ENCODE data around the gene FBXO17. TPM values are rescaled to one million over a fixed set of nuclear protein-coding genes. Genes with fewer than 3 reads are reported as not detected.

FBXO17 gene
- total and polyA plus RNA-seq, 2 of the 13 experiments (the other 11 are each of a cell fraction or from before 2014, with no cell fraction given): 22.1 to 58.7 TPM

DNA sequence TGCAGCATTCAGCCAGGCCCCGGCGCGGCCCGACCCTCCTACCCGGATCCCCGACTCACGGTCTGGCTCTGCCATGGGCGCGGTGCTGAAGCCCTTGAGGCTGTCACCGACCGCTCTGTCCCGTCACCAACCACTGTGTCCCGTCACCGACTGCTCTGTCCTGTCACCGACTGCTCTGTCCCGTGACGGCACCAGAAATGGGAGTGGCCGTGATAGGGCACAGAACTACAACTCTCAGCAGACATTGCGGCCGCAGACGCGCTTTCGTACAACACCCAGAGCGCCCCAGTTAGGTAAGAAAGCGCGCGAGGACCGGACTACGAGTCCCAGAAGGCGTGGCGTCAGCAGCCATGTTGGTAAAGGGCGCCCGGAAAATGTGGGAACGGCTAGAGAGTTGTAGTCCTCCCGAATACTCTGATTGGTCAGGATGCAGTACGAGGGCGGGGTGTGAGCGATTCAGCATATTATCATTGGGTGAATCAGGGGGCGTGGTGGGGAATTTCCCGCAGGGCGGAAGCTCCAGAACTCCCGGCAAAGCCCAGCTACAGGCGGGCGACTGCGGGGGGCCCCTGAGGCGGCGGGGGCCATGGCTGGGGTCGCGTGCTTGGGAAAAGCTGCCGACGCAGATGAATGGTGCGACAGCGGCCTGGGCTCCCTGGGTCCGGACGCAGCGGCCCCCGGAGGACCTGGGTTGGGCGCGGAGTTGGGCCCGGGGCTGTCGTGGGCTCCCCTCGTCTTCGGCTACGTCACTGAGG is 75.9 kb downstream of the FBXO17 start, which contains the start of the genes NFKBIB and SIRT2 (continued):
- TF ChIP-seq, protein P1, sequence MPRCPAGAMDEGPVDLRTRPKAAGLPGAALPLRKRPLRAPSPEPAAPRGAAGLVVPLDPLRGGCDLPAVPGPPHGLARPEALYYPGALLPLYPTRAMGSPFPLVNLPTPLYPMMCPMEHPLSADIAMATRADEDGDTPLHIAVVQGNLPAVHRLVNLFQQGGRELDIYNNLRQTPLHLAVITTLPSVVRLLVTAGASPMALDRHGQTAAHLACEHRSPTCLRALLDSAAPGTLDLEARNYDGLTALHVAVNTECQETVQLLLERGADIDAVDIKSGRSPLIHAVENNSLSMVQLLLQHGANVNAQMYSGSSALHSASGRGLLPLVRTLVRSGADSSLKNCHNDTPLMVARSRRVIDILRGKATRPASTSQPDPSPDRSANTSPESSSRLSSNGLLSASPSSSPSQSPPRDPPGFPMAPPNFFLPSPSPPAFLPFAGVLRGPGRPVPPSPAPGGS (CRISPR knock-in tag; IDR thresholded peaks at IDR 0.05): no peak
- TF ChIP-seq SUZ12 (IDR thresholded peaks at IDR 0.05; ENCODE audit: low read depth, low read length) (peak; percentile 71), SNRNP70 (IDR thresholded peaks at IDR 0.05; ENCODE audit: low read depth, low read length) (no peak), TGIF2 (CRISPR knock-in tag; IDR thresholded peaks at IDR 0.05) (no peak; the same call in 1 of the 2 replicates), ZNF788 (CRISPR knock-in tag; IDR thresholded peaks at IDR 0.05; ENCODE audit: borderline replicate concordance) (peak; percentile 77; the same call in 1 of the 2 replicates), ZNF251 (CRISPR knock-in tag; IDR thresholded peaks at IDR 0.05) (no peak), JARID2 (CRISPR knock-in tag; IDR thresholded peaks at IDR 0.05; ENCODE audit: insufficient replicate concordance) (no peak), HNRNPK (IDR thresholded peaks at IDR 0.05; ENCODE audit: low read depth, low read length, poor library complexity, severe bottlenecking) (no peak), HMG20A (CRISPR knock-in tag; IDR thresholded peaks at IDR 0.05; ENCODE audit: borderline replicate concordance) (no peak), CEBPG (CRISPR knock-in tag; IDR thresholded peaks at IDR 0.05) (peak; percentile 81), ZNF326 (CRISPR knock-in tag; IDR thresholded peaks at IDR 0.05; ENCODE audit: borderline replicate concordance) (no peak), MLLT10 (CRISPR knock-in tag; IDR thresholded peaks at IDR 0.05) (no peak), MIER2 (CRISPR knock-in tag; IDR thresholded peaks at IDR 0.05) (peak; percentile 32; the same call in 1 of the 2 replicates), ZBTB8A (CRISPR knock-in tag; IDR thresholded peaks at IDR 0.05; ENCODE audit: borderline replicate concordance, low read depth) (peak; percentile 82; the same call in 1 of the 2 replicates), ZNF253 (CRISPR knock-in tag; IDR thresholded peaks at IDR 0.05; ENCODE audit: borderline replicate concordance) (no peak), ZNF34 (CRISPR knock-in tag; IDR thresholded peaks at IDR 0.05; ENCODE audit: borderline replicate concordance) (0 out of 2 replicates have a peak, but pooled peaks have one; percentile 10), ZSCAN25 (CRISPR knock-in tag; IDR thresholded peaks at IDR 0.05) (no peak)
- TF ChIP-seq, protein P2, sequence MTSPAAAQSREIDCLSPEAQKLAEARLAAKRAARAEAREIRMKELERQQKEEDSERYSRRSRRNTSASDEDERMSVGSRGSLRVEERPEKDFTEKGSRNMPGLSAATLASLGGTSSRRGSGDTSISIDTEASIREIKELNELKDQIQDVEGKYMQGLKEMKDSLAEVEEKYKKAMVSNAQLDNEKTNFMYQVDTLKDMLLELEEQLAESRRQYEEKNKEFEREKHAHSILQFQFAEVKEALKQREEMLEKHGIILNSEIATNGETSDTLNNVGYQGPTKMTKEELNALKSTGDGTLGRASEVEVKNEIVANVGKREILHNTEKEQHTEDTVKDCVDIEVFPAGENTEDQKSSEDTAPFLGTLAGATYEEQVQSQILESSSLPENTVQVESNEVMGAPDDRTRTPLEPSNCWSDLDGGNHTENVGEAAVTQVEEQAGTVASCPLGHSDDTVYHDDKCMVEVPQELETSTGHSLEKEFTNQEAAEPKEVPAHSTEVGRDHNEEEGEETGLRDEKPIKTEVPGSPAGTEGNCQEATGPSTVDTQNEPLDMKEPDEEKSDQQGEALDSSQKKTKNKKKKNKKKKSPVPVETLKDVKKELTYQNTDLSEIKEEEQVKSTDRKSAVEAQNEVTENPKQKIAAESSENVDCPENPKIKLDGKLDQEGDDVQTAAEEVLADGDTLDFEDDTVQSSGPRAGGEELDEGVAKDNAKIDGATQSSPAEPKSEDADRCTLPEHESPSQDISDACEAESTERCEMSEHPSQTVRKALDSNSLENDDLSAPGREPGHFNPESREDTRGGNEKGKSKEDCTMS (CRISPR knock-in tag; conservative IDR thresholded peaks at IDR 0.05): no peak
- TF ChIP-seq, protein P3, sequence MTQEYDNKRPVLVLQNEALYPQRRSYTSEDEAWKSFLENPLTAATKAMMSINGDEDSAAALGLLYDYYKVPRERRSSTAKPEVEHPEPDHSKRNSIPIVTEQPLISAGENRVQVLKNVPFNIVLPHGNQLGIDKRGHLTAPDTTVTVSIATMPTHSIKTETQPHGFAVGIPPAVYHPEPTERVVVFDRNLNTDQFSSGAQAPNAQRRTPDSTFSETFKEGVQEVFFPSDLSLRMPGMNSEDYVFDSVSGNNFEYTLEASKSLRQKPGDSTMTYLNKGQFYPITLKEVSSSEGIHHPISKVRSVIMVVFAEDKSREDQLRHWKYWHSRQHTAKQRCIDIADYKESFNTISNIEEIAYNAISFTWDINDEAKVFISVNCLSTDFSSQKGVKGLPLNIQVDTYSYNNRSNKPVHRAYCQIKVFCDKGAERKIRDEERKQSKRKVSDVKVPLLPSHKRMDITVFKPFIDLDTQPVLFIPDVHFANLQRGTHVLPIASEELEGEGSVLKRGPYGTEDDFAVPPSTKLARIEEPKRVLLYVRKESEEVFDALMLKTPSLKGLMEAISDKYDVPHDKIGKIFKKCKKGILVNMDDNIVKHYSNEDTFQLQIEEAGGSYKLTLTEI (CRISPR knock-in tag; conservative IDR thresholded peaks at IDR 0.05): no peak
- TF ChIP-seq, protein P4, sequence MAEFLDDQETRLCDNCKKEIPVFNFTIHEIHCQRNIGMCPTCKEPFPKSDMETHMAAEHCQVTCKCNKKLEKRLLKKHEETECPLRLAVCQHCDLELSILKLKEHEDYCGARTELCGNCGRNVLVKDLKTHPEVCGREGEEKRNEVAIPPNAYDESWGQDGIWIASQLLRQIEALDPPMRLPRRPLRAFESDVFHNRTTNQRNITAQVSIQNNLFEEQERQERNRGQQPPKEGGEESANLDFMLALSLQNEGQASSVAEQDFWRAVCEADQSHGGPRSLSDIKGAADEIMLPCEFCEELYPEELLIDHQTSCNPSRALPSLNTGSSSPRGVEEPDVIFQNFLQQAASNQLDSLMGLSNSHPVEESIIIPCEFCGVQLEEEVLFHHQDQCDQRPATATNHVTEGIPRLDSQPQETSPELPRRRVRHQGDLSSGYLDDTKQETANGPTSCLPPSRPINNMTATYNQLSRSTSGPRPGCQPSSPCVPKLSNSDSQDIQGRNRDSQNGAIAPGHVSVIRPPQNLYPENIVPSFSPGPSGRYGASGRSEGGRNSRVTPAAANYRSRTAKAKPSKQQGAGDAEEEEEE (CRISPR knock-in tag; IDR thresholded peaks at IDR 0.05; ENCODE audit: borderline replicate concordance): no peak
- TF ChIP-seq, protein P5, sequence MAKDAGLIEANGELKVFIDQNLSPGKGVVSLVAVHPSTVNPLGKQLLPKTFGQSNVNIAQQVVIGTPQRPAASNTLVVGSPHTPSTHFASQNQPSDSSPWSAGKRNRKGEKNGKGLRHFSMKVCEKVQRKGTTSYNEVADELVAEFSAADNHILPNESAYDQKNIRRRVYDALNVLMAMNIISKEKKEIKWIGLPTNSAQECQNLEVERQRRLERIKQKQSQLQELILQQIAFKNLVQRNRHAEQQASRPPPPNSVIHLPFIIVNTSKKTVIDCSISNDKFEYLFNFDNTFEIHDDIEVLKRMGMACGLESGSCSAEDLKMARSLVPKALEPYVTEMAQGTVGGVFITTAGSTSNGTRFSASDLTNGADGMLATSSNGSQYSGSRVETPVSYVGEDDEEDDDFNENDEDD (CRISPR knock-in tag; IDR thresholded peaks at IDR 0.05; ENCODE audit: borderline replicate concordance): peak; percentile 79; the same call in 1 of the 2 replicates
